Measurements from ENCODE around the gene GSTT2. TPM values are rescaled to one million over a fixed set of nuclear protein-coding genes. Genes with fewer than 3 reads are reported as not detected.
"Not testable (repeated sequence)": the region's sequence is repeated elsewhere in the genome, so short reads cannot be mapped to it uniquely, and the experiment has no call there.

Gene GSTT2
- total and polyA plus RNA-seq, 5 experiments from 2014 or later = not detected

GRCh38 chr22:23986538-23987178 is 6.7 kb downstream of the GSTT2 start:
- H3K36me3 Mint-ChIP-seq, H3K4me1 Mint-ChIP-seq, H3K4me3 Mint-ChIP-seq, H3K27me3 Mint-ChIP-seq, H3K9me3 Mint-ChIP-seq, ATAC-seq, POLR2A ChIA-PET, DNase-seq: not testable (repeated sequence)
- H3K27ac Mint-ChIP-seq = peak overlapping the region in 2 of 10 donors; percentile 1 to 58

- DNase-seq, POLR2A ChIA-PET, H3K4me1 Mint-ChIP-seq, H3K9me3 Mint-ChIP-seq, H3K4me3 Mint-ChIP-seq, H3K27ac Mint-ChIP-seq, H3K36me3 Mint-ChIP-seq, H3K27me3 Mint-ChIP-seq, ATAC-seq: not testable (repeated sequence)
Observed at GRCh38 chr22:23989583-23990244, 9.8 kb downstream of the GSTT2 start.

- H3K9me3 Mint-ChIP-seq, H3K4me3 Mint-ChIP-seq, H3K36me3 Mint-ChIP-seq, H3K27me3 Mint-ChIP-seq, ATAC-seq, POLR2A ChIA-PET, H3K4me1 Mint-ChIP-seq, DNase-seq: not testable (repeated sequence)
- H3K27ac Mint-ChIP-seq = peak overlapping the region in 1 of 10 donors; percentile 62
Observed at GRCh38 chr22:23993080-23993479, 13.1 kb downstream of the GSTT2 start.

GRCh38 chr22:23993581-23994177 is 13.7 kb downstream of the GSTT2 start:
- H3K36me3 Mint-ChIP-seq, H3K4me1 Mint-ChIP-seq, H3K4me3 Mint-ChIP-seq, DNase-seq, POLR2A ChIA-PET, H3K27me3 Mint-ChIP-seq, ATAC-seq, H3K27ac Mint-ChIP-seq, H3K9me3 Mint-ChIP-seq: not testable (repeated sequence)

DNA sequence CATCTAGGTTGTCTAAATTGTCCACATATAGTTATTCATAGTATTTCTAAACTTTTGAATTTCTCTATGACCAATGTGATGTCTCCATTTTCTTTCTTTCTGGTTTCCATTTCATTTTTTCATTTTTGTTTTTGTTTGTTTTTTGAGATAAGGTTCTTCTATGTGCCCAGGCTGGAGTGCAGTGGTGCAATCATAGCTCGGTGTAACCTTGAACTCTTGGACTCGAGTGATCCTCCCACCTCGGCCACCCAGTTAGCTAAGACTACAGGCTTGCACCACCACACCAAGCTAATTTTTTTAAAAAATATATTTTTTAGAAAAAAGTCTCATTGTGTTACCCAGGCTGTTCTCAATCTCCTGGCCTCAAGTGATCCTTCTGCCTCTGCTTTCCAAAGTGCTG is 17.2 kb downstream of the GSTT2 start:
- no peak for ATAC-seq
- POLR2A ChIA-PET = no interaction called here
- Mint-ChIP-seq H3K36me3 (no peaks in the 10 kb centered on the region), H3K4me1 (no peaks in the 10 kb centered on the region), H3K27me3 (peaks cover 0 to 3% (median 0%) of the 10 kb centered on the region in 5 donors), H3K9me3 (no peaks in the 10 kb centered on the region), H3K4me3 (no peak overlapping the region), H3K27ac (no peak overlapping the region)
- no peak for DNase-seq

DNA sequence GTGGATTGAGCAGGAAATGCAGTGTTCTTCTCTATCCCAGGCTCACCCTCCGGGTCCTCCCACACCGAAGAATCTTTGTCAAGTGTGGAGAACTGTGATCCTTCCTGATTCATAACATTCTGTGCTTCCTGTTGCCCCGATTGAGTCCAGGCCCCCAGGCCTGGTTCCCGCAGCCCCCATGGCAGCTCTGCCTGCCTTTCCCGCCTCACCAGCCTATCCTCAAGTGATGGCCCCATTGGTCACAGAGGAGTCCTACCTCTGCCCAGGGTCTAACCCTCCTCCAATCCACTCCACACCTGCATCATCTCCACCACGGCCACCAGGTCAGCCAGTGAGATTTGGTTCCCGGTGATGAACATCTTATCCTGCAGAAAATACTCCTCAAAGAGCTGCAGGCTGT is 19.8 kb downstream of the GSTT2 start:
- POLR2A ChIA-PET, DNase-seq, ATAC-seq, H3K27me3 Mint-ChIP-seq, H3K36me3 Mint-ChIP-seq, H3K4me1 Mint-ChIP-seq, H3K4me3 Mint-ChIP-seq, H3K9me3 Mint-ChIP-seq: not testable (repeated sequence)
- peak overlapping the region in 1 of 10 donors; percentile 48 for H3K27ac Mint-ChIP-seq

- Mint-ChIP-seq H3K9me3 (no peaks in the 10 kb centered on the region), H3K27me3 (peaks cover 0 to 5% (median 0%) of the 10 kb centered on the region in 5 donors), H3K4me1 (no peaks in the 10 kb centered on the region), H3K27ac (peak overlapping the region in 1 of 10 donors; percentile 42), H3K4me3 (no peak overlapping the region), H3K36me3 (no peaks in the 10 kb centered on the region)
- ATAC-seq = no peak
- POLR2A ChIA-PET = no interaction called here
- DNase-seq = no peak
Observed at GRCh38 chr22:24001314-24001713, 21.4 kb downstream of the GSTT2 start.

DNA sequence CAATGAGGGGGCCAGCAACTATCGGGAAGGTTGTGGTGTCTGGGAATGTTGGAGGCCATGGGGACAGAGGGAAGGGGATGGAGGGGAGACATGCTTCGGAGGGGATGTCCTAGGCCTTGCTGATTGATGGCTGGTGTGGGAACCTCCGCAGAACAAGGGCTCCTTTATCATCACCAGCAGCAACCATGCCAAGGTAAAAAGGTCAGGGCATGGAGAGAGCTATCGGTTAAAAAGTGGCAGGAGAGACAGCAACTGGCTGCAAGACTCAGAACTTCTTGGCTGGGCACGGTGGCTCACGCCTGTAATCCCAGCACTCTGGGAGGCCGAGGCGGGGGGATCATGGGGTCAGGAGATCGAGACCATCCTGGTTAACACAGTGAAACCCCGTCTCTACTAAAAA is 22.3 kb downstream of the GSTT2 start:
- peaks cover 0 to 5% (median 0%) of the 10 kb centered on the region in 5 donors for H3K27me3 Mint-ChIP-seq
- H3K4me1 Mint-ChIP-seq = no peaks in the 10 kb centered on the region
- no peaks in the 10 kb centered on the region for H3K9me3 Mint-ChIP-seq
- POLR2A ChIA-PET = no interaction called here
- H3K4me3 Mint-ChIP-seq = no peak overlapping the region
- H3K36me3 Mint-ChIP-seq = no peaks in the 10 kb centered on the region
- ATAC-seq (no peak), DNase-seq (no peak)
- no peak overlapping the region for H3K27ac Mint-ChIP-seq

DNA sequence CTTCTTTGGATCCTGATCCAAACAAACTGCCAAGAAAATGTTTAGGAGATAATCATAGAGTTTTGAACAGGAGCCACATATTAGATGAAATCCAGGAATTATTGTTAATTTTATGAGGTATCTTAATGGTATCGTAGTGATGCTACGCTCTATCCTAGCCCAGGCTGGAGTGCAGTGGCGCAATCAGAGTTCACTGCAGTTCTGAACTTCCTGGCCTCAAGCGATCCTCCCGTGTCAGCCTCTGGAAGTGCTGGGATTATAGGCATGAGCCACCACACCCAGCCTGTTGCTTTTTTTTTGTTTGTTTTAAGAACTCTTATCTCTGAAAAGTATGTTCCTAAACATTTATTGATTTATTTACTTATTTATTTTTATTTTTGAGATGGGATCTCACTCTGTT is 22.9 kb downstream of the GSTT2 start:
- H3K36me3 Mint-ChIP-seq = no peaks in the 10 kb centered on the region
- DNase-seq = no peak
- no peak overlapping the region for H3K27ac Mint-ChIP-seq
- no peaks in the 10 kb centered on the region for H3K4me1 Mint-ChIP-seq
- H3K27me3 Mint-ChIP-seq = peaks cover 0 to 5% (median 0%) of the 10 kb centered on the region in 5 donors
- no peak overlapping the region for H3K4me3 Mint-ChIP-seq
- no peaks in the 10 kb centered on the region for H3K9me3 Mint-ChIP-seq
- POLR2A ChIA-PET = no interaction called here
- no peak for ATAC-seq

DNA sequence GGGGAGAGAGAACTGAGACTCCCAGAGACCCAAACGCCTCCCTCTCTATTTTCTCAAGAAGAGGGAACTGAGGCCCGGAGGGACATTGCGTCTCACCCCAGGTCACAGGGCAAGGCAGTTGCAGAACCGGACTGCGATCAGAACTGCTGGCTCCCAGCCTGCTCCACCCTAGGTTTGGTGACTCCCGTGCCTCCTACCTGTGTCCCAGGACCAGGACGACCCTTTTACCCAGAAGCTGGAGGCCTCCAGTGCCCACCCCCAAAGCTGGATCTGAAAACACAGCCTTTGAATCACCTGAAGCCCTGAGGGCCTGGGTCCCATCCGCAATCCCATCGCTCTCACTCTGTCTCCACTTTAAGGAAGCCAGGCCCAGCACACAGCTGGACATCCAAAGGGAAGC is 24.0 kb downstream of the GSTT2 start:
- peaks cover 0 to 5% (median 0%) of the 10 kb centered on the region in 5 donors for H3K27me3 Mint-ChIP-seq
- H3K36me3 Mint-ChIP-seq = no peaks in the 10 kb centered on the region
- no peak overlapping the region for H3K4me3 Mint-ChIP-seq
- no peaks in the 10 kb centered on the region for H3K4me1 Mint-ChIP-seq
- H3K27ac Mint-ChIP-seq = no peak overlapping the region
- no peak for DNase-seq
- no peak for ATAC-seq
- H3K9me3 Mint-ChIP-seq = no peaks in the 10 kb centered on the region
- POLR2A ChIA-PET = interaction anchor here (1.1 kb wide), 1 partner anchor 74 kb away, joined by 3 read pairs; no protein-coding TSS in a partner anchor

- no peak for ATAC-seq
- H3K4me3 Mint-ChIP-seq = no peak within 1 kb of the TSS
Observed at GRCh38 chr22:24005201-24005600, 25.3 kb downstream of the GSTT2 start, which contains the start of gene GSTT4. Gene GSTT4 (minus strand): TSS chr22:24005453. CDS start chr22:24005356, 97 bp downstream.

DNA sequence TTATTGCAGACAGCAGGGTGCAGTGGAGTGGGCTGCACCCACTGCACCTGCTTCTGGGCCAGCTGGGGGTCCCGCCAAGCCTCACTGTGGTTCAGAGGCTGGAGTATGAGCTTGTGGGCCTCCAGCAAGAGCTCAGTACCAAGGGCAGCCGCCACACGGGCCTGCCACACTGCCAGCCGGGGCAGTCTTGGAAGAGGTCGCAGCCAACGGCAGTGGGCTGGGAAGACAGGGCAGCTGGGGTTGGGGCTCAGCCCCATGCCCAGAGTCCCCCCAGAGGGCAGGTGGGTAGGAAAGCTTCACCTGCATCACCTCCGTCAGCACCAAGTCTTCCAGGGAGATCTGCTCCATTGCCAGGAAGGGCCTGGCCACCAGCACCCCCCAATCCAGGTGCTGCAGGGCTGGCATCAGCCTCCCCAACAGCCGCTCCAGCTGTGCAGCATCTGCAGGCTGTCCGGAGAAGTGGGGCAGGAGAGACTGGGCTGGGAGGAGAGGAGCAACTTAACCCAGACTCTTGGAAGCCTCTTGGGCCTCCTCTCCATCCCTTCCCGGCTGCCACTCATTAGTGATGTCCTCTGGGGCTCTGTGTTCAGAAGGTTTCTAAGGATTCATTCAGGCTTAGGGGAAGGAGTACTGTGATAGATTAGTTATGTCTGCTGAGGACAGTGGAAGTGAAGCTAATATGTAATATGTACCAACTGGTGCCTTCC is 26.4 kb downstream of the GSTT2 start:
- Mint-ChIP-seq H3K4me3 (no peak overlapping the region), H3K27ac (peak overlapping the region in 3 of 10 donors; percentile 1 to 46 (median 26))

More at GRCh38 chr22:24005201-24005600, 25.3 kb downstream of the GSTT2 start, which contains the start of gene GSTT4:
- H3K9me3 Mint-ChIP-seq = no peaks in the 10 kb centered on the region
- POLR2A ChIA-PET = interaction anchor here (1.1 kb wide), 1 partner anchor 72 kb away, joined by 3 read pairs; no protein-coding TSS in a partner anchor
- H3K36me3 Mint-ChIP-seq = no peaks in the 10 kb centered on the region
- no peak for DNase-seq
- peaks cover 2 to 4% (median 3%) of the 10 kb centered on the region in 4 donors for H3K4me1 Mint-ChIP-seq
- peak within 1 kb of the TSS in 4 of 10 donors; percentile 11 to 66 (median 56) for H3K27ac Mint-ChIP-seq
- peaks cover 0 to 5% (median 0%) of the 10 kb centered on the region in 5 donors for H3K27me3 Mint-ChIP-seq

More for the DNA sequence above, 26.4 kb downstream of the GSTT2 start:
- H3K36me3 Mint-ChIP-seq = no peaks in the 10 kb centered on the region
- DNase-seq (no peak), ATAC-seq (no peak)
- peaks cover 0 to 3% (median 0%) of the 10 kb centered on the region in 9 donors for H3K9me3 Mint-ChIP-seq
- POLR2A ChIA-PET = interaction anchor here (0.8 to 1.4 kb wide), 2 partner anchors 32 to 112 kb away, joined by 3 to 7 read pairs; partner anchors contain the start of gene MIF
- peaks cover 0 to 5% (median 0%) of the 10 kb centered on the region in 5 donors for H3K27me3 Mint-ChIP-seq
- H3K4me1 Mint-ChIP-seq = peaks cover 9 to 14% (median 9%) of the 10 kb centered on the region in 4 donors

All from naive thymus-derived CD8-positive, alpha-beta T cell (primary cell).